HT-29 (cell line): ENCODE data around the gene HP. TPM values are rescaled to one million over a fixed set of nuclear protein-coding genes. Genes with fewer than 3 reads are reported as not detected.
"Not testable (repeated sequence)": the region's sequence is repeated elsewhere in the genome, so short reads cannot be mapped to it uniquely, and the experiment has no call there.

ENCODE experiments used
- DNase-seq: peaks from one replicate; pipeline ENCODE4 v3.0.0-alpha.2; 2015; ENCODE audit warnings: low spot score
- total RNA-seq: library from RNA; depleted of rRNA; stranded (reverse); fragments of >200 nt; shearing (Covaris generic); gene quantifications from 2 replicates; pipeline ENCODE4 v1.2.3, GENCODE V29; 2014

Gene HP
- total RNA-seq, 1 experiment from 2014 or later = not detected

DNA sequence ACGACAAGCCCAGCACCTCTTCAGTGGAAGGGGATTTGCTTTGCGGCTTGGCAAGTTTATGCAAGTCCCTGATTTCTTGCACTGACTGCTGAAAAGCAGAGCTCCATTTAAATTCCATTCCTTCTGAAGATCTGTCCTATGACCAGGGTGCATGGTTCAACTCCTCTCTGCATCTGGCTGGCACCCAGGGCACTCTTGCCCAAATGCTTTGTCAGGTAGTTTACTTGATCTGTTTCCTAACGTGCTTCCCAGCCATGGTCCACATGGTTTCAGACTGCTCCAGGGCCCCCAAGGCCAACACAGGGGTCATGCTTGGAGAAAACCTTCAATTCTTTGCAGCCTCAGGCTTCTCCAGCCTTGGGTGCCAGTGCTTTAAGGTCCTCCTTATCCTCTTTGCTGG is 11.2 kb upstream of the HP start:
- no peak for DNase-seq

DNA sequence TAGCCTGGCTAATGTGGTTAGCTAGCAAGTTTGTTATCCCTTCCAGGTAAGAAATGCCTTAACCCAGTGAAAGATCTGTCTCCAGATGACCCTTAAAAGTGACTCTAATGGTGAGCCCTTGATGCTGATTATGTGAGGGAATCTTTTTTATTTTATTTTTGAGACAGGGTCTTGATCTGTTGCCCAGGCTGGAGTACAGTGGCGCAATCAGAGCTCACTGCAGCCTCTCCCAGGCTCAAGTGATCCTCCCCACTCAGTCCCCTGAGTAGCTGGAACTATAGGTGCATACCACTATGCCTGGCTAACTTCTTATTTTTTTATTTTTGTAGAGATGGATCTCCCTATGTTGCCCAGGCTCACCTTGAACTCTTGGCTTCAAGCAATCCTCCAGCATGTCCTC is 10.8 kb upstream of the HP start:
- DNase-seq = no peak

DNA sequence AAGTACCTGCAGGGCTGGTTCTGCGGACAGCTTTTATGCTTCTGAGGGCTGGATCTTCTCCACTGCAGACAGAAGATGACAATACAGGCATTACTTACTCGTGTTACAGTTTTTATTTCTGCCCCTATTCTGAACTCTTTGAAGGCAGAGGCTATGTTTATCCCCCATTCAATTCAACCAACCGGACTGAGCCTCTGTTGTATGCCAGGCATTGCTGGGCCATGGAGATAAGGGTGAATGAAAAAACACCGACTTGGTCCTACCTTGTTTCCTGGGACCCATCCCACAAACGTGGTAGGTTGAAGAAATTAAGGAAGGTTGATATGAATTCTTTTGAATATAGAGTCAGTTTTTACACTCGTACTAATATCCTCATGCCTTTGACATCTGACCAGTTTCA is 10.0 kb upstream of the HP start:
- no peak for DNase-seq

DNA sequence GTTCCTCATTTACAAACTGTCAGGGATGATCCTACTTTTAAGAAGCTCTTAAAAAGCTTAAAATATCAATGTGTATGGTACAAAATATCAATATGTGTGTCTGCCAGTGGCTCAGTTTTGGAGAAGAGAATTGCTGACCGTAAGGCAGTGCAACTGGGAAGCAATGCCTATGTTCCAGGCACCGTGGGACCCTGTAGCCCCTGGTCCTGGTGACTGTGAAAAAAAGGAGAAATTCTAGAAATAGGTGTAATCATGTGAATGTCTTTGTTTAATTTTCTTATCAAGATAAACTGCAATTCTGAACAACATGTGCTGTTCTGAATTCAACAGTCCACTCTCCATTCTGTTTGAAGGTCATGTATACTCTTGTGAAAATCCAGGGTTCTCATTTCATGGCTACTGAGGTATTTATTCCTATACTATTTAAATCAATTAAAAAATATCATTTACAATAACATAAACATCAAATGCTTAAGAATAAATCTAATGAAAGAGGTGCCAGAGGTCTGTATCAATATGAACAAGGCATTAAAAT is 9.4 kb upstream of the HP start:
- no peak for DNase-seq

DNA sequence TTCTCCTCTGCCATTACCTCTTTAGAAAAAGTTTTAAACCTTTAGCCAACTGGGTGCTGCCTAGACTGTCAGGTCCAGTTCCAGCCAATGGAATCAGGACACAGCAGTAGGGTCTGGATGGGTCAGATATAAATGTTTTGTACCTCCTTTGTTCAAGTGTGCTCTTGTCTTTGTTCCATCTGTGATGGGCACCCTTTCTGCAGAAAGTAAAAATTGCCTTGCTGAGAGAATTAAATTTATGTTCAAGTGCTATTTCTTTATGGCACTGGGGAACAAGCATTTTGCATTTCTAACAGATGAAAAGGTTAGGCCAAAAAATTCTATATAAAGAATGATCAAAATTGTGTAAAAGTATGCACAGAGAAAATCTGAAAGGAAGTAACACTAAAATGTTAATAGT is 5.2 kb upstream of the HP start:
- DNase-seq = no peak

DNA sequence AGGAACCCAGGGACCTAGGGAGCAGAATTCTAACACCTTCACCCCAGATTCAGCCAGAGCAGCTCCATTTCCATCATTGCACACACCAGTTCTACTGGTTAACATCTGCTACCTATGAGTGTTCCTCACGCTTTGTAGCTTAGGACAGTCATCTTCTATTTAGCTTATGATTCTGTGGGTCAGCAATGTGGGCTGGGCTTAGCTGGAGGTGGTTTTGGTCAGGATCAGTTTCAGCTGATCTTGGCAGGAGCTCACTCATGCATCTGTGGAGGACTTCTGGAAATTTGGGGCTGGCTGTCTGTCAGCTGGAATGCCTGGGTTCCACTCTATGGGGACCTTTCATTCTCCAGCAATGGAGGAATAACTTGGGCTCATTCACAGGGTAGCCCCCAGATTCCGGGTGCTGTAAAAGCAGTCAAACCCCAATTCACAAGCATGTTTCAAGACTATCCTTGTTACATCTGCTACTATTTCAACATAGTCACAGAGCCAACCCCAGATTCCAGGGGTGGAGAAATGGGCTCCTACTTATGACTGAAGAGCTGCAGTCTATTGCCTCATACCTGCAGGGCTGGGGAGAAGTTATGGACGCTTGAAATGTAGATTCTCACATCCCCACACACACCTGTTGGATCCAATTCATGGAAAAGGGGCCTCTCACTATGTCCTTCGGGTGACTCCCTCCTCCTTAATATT is 3.4 kb upstream of the HP start:
- no peak for DNase-seq

DNA sequence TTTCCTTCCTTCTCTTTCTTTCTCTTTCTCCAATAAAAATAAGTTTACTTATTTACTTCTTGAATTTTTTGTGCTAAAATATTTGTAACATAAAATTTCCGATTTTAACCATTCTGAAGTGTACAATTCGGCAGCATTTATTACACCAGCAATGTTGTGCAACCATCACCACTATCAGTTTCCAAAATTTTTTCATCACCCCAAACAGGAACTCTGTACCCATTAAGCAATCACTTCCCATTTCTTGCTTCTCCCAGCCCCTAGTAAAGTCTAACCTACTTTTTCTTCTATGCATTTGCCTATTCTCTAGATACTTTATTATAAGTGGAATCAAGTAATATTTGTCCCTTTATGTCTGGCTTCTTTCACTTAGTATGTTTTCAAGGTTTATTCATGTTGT is 2.5 kb upstream of the HP start:
- DNase-seq = no peak

GRCh38 chr16:72055911-72056310 is 1.6 kb downstream of the HP start:
- DNase-seq = no peak

DNA sequence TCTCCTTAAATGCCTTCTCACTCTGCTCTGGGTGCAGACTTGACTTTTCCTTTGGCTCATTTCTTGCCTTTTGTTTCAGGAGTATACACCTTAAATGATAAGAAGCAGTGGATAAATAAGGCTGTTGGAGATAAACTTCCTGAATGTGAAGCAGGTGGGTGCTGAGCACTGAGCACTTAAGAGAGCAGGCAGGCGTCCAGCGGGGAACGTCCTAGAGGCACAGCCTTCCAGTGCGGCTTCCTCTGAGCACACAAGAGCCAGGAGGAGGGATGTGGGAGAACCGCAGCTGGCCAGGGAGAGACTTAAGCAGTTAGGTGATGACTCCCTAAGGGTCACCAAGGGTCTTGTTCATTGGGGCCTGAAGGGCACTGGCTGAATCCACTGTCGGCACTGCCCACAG is 3.0 kb downstream of the HP start:
- DNase-seq = not testable (repeated sequence)

DNA sequence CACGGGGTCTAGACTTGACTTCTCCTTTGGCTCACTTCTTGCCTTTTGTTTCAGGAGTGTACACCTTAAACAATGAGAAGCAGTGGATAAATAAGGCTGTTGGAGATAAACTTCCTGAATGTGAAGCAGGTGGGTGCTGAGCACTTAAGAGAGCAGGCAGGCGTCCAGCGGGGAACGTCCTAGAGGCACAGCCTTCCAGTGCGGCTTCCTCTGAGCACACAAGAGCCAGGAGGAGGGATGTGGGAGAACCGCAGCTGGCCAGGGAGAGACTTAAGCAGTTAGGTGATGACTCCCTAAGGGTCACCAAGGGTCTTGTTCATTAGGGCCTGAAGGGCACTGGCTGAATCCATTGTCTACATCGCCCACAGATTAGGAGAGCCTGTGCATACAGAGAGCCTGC is 4.8 kb downstream of the HP start:
- DNase-seq = not testable (repeated sequence)

DNA sequence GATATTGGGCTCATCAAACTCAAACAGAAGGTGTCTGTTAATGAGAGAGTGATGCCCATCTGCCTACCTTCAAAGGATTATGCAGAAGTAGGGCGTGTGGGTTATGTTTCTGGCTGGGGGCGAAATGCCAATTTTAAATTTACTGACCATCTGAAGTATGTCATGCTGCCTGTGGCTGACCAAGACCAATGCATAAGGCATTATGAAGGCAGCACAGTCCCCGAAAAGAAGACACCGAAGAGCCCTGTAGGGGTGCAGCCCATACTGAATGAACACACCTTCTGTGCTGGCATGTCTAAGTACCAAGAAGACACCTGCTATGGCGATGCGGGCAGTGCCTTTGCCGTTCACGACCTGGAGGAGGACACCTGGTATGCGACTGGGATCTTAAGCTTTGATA is 6.1 kb downstream of the HP start:
- no peak for DNase-seq

GRCh38 chr16:72061564-72061963 is 7.3 kb downstream of the HP start:
- DNase-seq = no peak

GRCh38 chr16:72064361-72064894 is 10.1 kb downstream of the HP start:
- no peak for DNase-seq

DNA sequence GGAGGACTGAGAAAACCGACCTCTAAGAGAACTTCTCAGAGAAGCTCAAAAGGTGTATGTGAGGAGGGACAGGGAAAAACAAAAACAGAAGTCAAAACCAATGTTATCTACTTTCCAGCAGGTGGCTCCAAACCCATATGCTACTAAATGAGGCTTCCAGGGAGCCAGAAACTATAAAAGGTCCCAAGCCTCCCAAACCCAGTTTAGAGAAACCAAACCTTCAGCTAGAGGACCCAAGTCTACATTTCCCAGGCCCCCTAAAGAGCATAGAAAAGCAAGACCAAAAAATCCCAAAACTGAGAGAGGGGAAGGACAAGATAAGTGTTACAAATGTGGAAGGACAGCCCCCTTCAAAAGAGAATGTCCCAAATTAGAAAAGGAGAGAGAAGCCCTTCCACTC is 12.4 kb downstream of the HP start:
- DNase-seq = peak; percentile 10

DNA sequence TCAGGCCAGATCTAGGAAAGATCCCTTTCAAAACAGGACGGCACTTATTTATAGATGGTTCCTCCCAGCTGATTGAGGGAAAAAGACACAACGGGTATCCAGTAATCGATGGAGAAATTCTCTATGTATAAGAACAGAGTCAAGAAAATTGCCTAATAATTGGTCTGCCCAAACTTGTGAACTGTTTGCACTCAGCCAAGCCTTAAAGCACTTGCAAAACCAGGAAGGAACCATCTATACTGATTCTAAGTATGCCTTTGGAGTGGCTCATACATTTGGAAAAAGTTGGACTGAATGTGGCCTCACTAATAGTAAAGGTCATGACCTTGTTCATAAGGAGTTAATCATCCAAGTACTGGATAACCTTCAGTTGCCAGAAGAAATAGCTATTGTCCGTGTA is 14.6 kb downstream of the HP start:
- no peak for DNase-seq

DNA sequence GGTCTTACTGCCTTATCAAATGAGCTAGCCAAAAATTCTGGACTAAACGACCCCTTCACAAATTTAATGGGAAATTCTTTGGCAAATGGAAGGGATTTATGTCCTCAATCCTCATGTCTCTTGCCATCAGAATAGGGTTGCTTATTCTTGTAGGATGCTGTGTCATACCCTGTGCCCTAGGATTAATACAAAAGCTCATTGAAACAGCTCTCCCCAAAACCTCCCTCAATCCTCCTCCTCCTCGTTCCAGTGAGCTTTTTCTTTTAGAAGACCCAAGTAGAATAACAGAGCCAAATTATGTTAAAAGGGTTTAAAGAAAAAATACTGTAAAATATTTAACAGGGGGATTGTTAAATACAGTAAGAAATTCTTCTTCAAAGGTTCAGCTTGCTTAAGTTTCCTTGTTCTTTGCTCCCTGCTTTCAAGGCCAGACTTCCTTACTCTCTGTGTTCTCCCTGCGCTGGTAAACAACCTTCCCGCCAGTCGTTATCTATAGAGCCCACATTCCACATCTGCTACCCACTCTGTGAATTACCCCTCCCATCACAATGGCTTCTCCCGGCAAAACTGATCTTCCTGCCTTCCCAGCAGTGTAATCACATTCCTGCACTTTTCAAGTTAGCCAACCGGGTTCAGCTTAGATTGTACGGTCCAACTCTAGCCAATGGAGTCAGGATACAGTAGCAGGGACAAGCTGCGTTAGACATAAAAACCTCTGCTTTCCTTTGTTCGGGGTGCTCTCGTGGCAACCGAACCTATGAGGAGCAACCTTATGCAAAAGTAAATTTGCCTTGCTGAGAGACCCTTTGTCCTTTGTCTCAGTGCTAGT is 18.4 kb downstream of the HP start:
- DNase-seq = no peak

DNA sequence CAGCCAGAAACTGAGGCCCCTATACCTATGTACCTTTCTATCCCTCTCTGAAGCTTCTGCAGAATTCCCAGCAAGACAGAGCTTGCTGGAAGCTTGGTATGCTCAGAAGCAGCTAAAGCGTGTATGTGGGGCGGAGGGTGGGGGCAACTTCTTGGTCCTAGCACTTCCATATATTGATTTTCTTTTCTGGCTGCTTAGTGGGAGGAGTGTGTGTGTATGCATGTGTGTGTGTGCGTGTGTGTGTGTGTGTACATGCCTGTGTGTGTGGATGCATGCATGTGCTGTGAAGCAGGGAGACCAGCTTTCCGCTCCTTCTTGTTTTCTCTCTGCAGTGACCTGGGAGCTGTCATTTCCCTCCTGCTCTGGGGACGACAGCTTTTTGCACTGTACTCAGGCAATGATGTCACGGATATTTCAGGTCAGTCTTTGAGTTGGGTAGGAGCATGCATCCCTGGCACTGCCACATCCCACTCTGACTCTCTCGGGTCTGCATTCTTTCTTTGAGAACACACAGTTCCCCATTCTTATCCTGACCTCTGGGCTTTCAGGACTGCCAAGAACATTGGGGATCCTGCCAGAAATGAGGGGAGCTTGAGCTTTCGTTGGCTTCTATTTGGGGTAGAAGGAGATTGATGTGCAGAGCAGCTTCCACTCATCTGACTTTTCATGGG is 19.4 kb downstream of the HP start:
- no peak for DNase-seq

- DNase-seq = not testable (repeated sequence)
Observed at GRCh38 chr16:72075067-72075466, 20.8 kb downstream of the HP start.

DNA sequence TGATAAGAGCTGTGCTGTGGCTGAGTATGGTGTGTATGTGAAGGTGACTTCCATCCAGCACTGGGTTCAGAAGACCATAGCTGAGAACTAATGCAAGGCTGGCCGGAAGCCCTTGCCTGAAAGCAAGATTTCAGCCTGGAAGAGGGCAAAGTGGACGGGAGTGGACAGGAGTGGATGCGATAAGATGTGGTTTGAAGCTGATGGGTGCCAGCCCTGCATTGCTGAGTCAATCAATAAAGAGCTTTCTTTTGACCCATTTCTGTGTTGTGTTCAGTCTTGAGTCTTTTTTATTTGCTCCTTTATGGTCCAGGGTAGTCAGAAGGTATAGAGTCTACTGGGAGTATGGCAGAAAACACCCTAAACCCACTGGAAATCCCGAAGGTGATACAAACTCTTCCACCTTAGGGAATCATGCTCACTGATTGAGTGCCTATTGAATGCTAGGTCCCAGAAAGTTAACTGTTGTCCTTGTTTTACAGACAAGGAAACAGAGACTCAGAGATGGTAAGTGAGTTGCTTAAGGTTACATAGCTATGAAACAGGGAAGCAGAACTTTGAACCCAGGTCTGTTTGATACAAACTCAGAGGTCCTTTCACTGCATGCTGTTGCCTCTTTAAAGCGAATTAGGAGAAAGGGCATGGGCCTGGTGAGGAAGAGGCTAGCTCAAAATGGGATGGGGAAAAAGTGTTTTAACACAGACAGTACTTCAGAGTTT is 22.8 kb downstream of the HP start:
- not testable (repeated sequence) for DNase-seq

DNA sequence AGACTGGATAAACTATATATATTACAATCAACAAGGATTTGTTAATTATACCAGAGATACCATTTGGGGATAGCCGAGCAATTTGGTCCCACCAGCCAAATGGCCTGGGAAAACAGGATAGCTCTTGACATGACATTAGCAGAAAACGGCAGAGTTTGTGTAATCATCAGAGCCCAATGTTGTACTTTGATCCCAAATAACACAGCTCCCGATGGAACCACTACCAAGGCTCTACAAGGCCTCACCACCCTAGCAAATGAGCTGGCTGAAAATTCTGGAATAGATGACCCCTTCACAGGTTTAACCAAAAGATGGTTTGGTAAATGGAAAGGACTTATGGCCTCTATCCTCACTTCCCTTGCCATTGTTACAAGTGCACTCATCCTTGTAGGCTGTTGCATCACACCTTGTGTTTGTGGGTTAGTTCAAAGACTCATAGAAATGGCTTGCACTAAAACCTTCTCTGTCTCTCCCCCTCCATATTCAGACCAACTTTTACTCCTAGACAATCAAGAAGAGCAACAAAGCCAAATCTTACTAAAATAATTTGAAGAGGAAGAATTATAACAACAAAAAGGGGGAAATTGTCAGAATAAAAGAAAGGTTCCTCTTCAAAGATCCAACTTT is 29.6 kb downstream of the HP start:
- no peak for DNase-seq

GRCh38 chr16:72084445-72084844 is 30.1 kb downstream of the HP start:
- no peak for DNase-seq
